SW 1271 (cell line): ENCODE data around the gene CHI3L1.

Experiments used
- DNase-seq, 2 experiments: peaks; one replicate each; lab custom pipeline; 2025; lab: John Stamatoyannopoulos, UW

Gene CHI3L1

GRCh38 chr1:203206129-203206687 lies 19.7 kb upstream of the CHI3L1 start:
- DNase-seq, result no peak

GRCh38 chr1:203204756-203205155 lies 18.3 kb upstream of the CHI3L1 start:
- no peak for DNase-seq

DNA sequence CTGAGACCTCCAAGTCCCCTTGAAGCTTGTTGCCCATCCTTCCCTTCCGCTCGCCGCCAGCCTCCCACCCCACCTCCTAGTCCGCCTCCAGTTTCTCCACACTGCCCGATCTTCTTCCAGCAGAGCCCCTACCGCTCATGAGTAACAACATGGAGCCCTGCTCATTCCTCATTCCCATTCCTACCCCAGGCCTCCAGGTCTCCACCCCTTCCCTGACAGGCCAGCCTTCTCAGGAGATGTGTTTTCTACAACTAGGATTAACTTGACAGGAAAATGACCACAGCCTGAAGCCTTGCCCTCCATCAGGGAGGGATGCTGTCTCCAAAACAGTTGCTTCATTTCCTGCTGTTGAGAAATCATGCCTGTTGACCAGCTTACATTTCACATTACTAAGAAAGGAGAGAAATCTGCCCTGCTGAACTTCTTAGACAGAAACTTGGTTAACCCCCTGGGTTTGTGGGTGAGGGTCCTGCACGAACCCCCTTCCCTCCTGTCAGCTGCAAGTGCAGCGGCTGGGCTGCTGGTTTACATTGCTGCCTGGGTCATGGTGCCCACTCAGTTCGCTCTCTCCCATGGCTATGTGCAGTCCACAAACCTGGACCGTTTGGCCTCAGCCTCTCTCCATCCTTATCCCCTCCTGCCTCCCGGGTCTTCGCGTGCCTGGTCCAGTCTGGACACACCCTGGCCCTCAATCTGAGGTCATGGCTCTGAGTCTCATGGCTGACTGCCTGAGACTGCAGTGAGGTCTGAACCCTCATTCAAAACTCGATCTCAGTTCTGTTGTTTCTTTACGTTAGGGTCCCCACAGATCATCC lies 16.1 kb upstream of the CHI3L1 start:
- DNase-seq, result no peak

DNA sequence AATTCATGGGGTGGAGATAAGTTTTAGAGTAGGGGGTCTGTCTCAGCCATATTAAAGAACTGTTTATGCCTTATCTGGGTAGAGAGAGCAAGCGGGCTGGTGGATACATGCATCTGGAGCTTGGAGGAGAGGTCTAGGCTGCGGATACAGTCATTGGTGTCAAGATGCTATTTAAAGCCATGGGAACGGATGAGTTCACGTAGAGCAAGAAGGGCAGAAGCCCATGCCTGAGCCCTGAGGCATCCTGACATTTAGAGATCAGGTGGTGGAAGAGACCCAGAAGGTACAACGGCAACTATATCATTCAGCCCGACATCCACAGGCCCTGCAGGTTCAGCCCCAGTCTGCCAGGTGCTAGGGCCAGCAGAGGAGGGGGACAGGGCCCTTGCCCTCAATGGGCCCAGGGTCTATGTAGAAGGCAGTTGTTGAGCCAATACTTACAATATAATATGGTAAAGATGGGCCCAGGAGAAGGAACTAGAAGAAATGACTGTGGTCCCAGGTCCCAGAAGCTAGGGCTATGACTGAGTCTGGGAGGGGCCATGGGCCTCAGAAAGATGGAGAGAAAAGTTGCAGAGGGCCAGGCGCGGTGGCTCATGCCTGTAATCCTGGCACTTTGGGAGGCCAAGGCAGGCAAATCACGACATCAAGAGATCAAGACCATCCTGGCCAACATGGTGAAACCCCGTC lies 15.2 kb upstream of the CHI3L1 start:
- DNase-seq, result no peak

GRCh38 chr1:203200916-203201315 lies 14.4 kb upstream of the CHI3L1 start:
- no peak for DNase-seq

GRCh38 chr1:203199816-203200571 lies 13.5 kb upstream of the CHI3L1 start:
- no peak for DNase-seq

- DNase-seq, result no peak
Measured at GRCh38 chr1:203199481-203199815, 12.9 kb upstream of the CHI3L1 start.

DNA sequence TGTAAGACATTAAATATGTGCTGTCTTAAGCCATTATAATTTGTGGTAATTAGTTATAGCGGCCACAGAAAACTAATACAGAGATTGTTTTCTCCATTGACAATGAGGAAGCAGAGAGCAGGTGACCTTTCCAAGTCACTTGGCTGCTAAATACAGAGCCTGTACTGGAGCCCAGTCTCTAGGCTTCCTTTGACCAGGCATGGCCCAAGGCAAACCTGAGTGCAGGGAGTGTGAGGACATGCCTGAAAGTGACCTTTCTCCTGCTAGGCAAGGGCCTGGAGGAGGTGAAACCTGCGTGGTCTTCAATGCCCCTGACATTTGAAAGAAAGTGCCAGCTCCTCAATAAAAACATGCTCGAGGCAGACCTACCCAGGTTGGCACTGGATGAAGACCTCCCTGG lies 12.5 kb upstream of the CHI3L1 start:
- DNase-seq, result no peak

- no peak for DNase-seq
Measured at GRCh38 chr1:203197625-203198024, 11.1 kb upstream of the CHI3L1 start.

DNA sequence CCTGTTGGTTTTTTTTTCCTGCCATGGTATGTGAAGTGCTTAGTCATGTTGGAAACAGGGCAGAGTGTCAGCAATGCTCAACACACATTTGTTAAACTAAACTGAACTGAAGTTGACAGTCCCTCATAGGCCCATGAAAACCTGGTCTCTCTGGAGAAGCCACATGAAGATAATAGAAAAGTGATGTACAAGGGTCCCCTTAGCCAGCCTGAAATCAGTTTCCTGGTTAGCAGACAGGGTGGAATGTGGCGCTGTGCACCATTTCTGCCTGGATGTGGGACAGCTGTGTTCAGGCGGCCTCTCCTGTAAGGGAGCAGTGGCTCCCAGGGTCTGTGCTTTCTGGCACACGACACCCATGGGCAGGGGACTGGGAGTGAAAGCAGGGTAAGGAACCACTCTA lies 9.9 kb upstream of the CHI3L1 start:
- DNase-seq, result no peak

- DNase-seq, result no peak
Measured at GRCh38 chr1:203190949-203191348, 4.4 kb upstream of the CHI3L1 start.

DNA sequence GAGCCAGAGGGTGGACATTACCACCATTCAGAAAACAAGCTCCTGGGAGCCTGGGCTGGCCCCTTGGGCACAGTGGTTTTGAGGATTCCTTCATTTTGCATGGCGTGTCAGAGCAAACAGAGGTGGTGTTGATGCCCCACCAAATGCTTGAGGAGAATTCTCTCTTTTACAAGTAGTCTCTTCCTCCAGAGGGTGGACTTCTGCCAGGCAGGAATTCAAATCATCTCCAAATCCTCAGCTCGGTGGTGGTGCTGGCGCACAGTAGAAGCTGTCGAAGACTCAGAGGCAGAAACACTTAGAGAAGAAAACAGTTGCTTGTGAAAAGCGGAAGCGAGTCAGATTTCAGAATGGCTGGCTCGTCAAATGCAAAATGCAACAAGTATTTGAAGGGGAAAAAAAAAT lies 3.4 kb upstream of the CHI3L1 start:
- no peak for DNase-seq

DNA sequence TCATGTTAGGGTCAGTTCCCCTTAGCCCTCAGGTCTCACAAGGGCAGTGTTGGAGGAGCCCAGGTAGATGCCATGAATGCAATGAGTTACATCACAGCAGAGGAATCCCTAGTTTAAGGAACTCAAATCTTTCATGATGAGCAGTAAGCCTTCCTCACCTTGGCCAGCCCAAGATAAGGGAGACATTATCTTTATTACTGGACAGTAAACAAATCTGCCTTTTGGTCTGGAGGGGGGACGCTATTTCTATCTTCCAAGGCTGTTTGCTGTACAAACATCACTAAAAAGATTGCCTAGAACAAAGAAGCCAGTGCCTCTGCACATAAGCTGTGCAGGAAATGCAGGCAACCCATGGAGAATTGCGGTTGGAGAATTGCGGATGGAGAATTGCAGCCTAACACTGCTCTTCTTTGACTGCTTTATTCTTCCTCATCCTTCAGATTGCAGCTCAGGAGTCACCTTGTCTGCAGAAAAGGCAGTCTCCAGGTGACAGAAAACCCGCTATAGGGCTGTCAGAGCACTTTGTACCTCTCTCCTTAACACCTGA lies 2.3 kb upstream of the CHI3L1 start:
- DNase-seq, result no peak

- no peak for DNase-seq
Measured at GRCh38 chr1:203187689-203188264, 1.3 kb upstream of the CHI3L1 start.

GRCh38 chr1:203187304-203187685 lies 791 bp upstream of the CHI3L1 start:
- DNase-seq, result no peak

- no peak for DNase-seq
Measured at GRCh38 chr1:203186091-203186445, 436 bp downstream of the CHI3L1 start.

DNA sequence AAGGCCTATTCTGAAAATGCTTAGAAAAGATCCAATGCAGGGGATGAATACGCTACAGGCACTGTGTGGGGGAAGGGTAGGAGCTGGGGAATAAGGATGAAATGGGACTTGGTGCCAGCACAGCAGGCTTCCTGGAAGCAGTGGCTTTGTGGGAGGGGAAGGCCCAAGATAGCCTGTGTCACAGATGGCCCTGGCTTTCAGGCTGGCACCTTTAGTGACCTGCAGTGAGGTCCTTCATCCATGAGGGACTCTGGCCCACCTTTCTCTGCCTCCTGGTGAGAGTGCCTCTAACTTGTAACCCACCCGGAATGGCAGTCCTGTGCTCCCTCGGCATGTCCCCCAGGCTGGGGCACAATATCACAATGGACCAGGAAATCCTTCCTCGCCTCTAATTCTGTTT lies 919 bp downstream of the CHI3L1 start:
- DNase-seq, result no peak

GRCh38 chr1:203185061-203185461 lies 1.4 kb downstream of the CHI3L1 start:
- DNase-seq, result no peak

DNA sequence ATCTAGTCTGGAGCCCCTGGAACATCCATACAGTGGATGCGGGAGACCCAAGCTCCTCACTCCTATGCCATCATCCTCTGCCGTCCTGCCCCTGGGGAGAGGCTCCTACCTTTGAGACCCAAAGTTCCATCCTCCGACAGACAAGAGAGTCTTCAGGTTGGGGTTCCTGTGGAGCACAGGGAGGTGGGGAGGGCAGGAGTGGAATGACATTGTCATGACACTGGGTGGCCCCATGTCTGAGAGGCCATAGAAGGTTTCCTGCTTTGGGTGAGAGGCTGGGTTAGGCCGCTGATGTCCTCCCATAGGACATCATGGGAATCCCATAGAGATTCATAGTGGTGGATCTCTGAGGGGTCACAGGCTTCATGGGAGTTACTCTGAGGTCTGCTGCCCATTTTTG lies 2.0 kb downstream of the CHI3L1 start:
- DNase-seq, result no peak

- no peak for DNase-seq
Measured at GRCh38 chr1:203183828-203184227, 2.7 kb downstream of the CHI3L1 start.

GRCh38 chr1:203182387-203182953 lies 4.0 kb downstream of the CHI3L1 start:
- DNase-seq, result no peak
